ENCODE measurements around the gene FGFR4.

FGFR4 gene

GRCh38 chr5:177133096-177133852, 46.6 kb downstream of the FGFR4 start, which contains the start of gene NSD1:
TSS of gene NSD1 (plus strand) at chr5:177133773. CDS start at chr5:177135104, 1,331 bp downstream.
- H3K36me3 ChIP-seq (ENCODE audit: control insufficient read depth, low read length) = peaks cover 43% of the 10 kb centered on the region
- H3K9me3 ChIP-seq (ENCODE audit: control insufficient read depth, insufficient read depth, low read length) = no peaks in the 10 kb centered on the region
- H3K27ac ChIP-seq (ENCODE audit: low read depth, low read length) = peak within 1 kb of the TSS; percentile 51
- peak within 1 kb of the TSS; percentile 86 for H3K4me3 ChIP-seq (ENCODE audit: low read length)
- peaks cover 14% of the 10 kb centered on the region for H3F3A ChIP-seq (ENCODE audit: control insufficient read depth, insufficient read depth)
- no peak for TF ChIP-seq EZH2phosphoT487 (IDR thresholded peaks at IDR 0.05; ENCODE audit: borderline replicate concordance, low read length)
- TF ChIP-seq, protein P1, sequence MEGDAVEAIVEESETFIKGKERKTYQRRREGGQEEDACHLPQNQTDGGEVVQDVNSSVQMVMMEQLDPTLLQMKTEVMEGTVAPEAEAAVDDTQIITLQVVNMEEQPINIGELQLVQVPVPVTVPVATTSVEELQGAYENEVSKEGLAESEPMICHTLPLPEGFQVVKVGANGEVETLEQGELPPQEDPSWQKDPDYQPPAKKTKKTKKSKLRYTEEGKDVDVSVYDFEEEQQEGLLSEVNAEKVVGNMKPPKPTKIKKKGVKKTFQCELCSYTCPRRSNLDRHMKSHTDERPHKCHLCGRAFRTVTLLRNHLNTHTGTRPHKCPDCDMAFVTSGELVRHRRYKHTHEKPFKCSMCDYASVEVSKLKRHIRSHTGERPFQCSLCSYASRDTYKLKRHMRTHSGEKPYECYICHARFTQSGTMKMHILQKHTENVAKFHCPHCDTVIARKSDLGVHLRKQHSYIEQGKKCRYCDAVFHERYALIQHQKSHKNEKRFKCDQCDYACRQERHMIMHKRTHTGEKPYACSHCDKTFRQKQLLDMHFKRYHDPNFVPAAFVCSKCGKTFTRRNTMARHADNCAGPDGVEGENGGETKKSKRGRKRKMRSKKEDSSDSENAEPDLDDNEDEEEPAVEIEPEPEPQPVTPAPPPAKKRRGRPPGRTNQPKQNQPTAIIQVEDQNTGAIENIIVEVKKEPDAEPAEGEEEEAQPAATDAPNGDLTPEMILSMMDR (IDR thresholded peaks at IDR 0.05; ENCODE audit: low read depth, low read length, poor library complexity, severe bottlenecking) = no peak
- no peaks in the 10 kb centered on the region for H4K20me1 ChIP-seq (ENCODE audit: control insufficient read depth, insufficient read depth, low read depth, low read length)
- H3K4me1 ChIP-seq (ENCODE audit: control insufficient read depth, low read length) = peaks cover 54% of the 10 kb centered on the region
- H3K4me2 ChIP-seq (ENCODE audit: low read length) = peak within 1 kb of the TSS; percentile 73
- H3K27me3 ChIP-seq (ENCODE audit: control insufficient read depth, low read length) = no peaks in the 10 kb centered on the region
- H3K9me2 ChIP-seq (replicated peaks; ENCODE audit: control insufficient read depth, low read length) = no peaks in the 10 kb centered on the region
- peaks cover 42% of the 10 kb centered on the region for H3K79me2 ChIP-seq (ENCODE audit: control insufficient read depth, low read length)

GRCh38 chr5:177133853-177134696, 47.4 kb downstream of the FGFR4 start:
- Histone ChIP-seq H3K27ac (ENCODE audit: low read depth, low read length) (peak overlapping the region; percentile 51), H3K9me2 (replicated peaks; ENCODE audit: control insufficient read depth, low read length) (no peaks in the 10 kb centered on the region), H3F3A (ENCODE audit: control insufficient read depth, insufficient read depth) (peaks cover 14% of the 10 kb centered on the region), H3K4me3 (ENCODE audit: low read length) (peak overlapping the region; percentile 86), H4K20me1 (ENCODE audit: control insufficient read depth, insufficient read depth, low read depth, low read length) (no peaks in the 10 kb centered on the region), H3K36me3 (ENCODE audit: control insufficient read depth, low read length) (peaks cover 47% of the 10 kb centered on the region), H3K4me1 (ENCODE audit: control insufficient read depth, low read length) (peaks cover 46% of the 10 kb centered on the region), H3K79me2 (ENCODE audit: control insufficient read depth, low read length) (peaks cover 50% of the 10 kb centered on the region), H3K4me2 (ENCODE audit: low read length) (peak overlapping the region; percentile 73), H3K27me3 (ENCODE audit: control insufficient read depth, low read length) (no peaks in the 10 kb centered on the region), H3K9me3 (ENCODE audit: control insufficient read depth, insufficient read depth, low read length) (no peaks in the 10 kb centered on the region)
- TF ChIP-seq EZH2phosphoT487 (IDR thresholded peaks at IDR 0.05; ENCODE audit: borderline replicate concordance, low read length) = no peak
- TF ChIP-seq, protein P1 (IDR thresholded peaks at IDR 0.05; ENCODE audit: low read depth, low read length, poor library complexity, severe bottlenecking) = no peak

GRCh38 chr5:177134697-177135225, 48.0 kb downstream of the FGFR4 start:
- H3K79me2 ChIP-seq (ENCODE audit: control insufficient read depth, low read length) = peaks cover 57% of the 10 kb centered on the region
- TF ChIP-seq, protein P1 (IDR thresholded peaks at IDR 0.05; ENCODE audit: low read depth, low read length, poor library complexity, severe bottlenecking) = no peak
- TF ChIP-seq EZH2phosphoT487 (IDR thresholded peaks at IDR 0.05; ENCODE audit: borderline replicate concordance, low read length) = no peak
- peaks cover 14% of the 10 kb centered on the region for H3F3A ChIP-seq (ENCODE audit: control insufficient read depth, insufficient read depth)
- H3K36me3 ChIP-seq (ENCODE audit: control insufficient read depth, low read length) = peaks cover 54% of the 10 kb centered on the region
- H3K27me3 ChIP-seq (ENCODE audit: control insufficient read depth, low read length) = no peaks in the 10 kb centered on the region
- H3K27ac ChIP-seq (ENCODE audit: low read depth, low read length) = peak overlapping the region; percentile 51
- H3K9me3 ChIP-seq (ENCODE audit: control insufficient read depth, insufficient read depth, low read length) = no peaks in the 10 kb centered on the region
- peak overlapping the region; percentile 86 for H3K4me3 ChIP-seq (ENCODE audit: low read length)
- H4K20me1 ChIP-seq (ENCODE audit: control insufficient read depth, insufficient read depth, low read depth, low read length) = no peaks in the 10 kb centered on the region
- H3K9me2 ChIP-seq (replicated peaks; ENCODE audit: control insufficient read depth, low read length) = no peaks in the 10 kb centered on the region
- H3K4me1 ChIP-seq (ENCODE audit: control insufficient read depth, low read length) = peaks cover 45% of the 10 kb centered on the region
- peak overlapping the region; percentile 73 for H3K4me2 ChIP-seq (ENCODE audit: low read length)

Data from DOHH2 (cell line).